ENCODE measurements around the gene ZNF76. TPM values are rescaled to one million over a fixed set of nuclear protein-coding genes. Genes with fewer than 3 reads are reported as not detected.

ZNF76 gene
- total and polyA plus RNA-seq, 2 of the 8 experiments (the other 6 are each of a cell fraction or from before 2014, with no cell fraction given) = 17.9 to 23.9 TPM

- no peak overlapping the region for H4K91ac ChIP-seq (replicated peaks; ENCODE audit: insufficient read length, low read length)
- H4K8ac ChIP-seq (ENCODE audit: extremely low read depth, insufficient read depth, low read length) = no peak overlapping the region
- no peak overlapping the region for H3K27ac ChIP-seq (ENCODE audit: low read depth, low read length)
- no peak overlapping the region for H3K18ac ChIP-seq (ENCODE audit: extremely low read depth, low read length)
- no peak overlapping the region for H2AFZ ChIP-seq (ENCODE audit: low read length)
- WGBS, 2 experiments (ENCODE audit: extremely low coverage in 1 of 2, insufficient coverage in 1 of 2, insufficient read length in 1 of 2, insufficient replicate concordance in 2 of 2, low coverage in 1 of 2, low lambda C conversion rate in 2 of 2, missing lambda C conversion rate in 1 of 2) = 91% methylated on average over 8 of the region's 8 CpGs; no CpG with 5 or more reads in 1 of the 2 experiments
- TF ChIP-seq CTCF (IDR thresholded peaks at IDR 0.05; ENCODE audit: control extremely low read depth in 1 of 3, insufficient read depth in 1 of 3, low read depth in 1 of 3, low read length in 3 of 3) (0 out of 4 replicates have a peak, but pooled peaks of 1 of the 3 experiments have one; percentile 4), YY1 (IDR thresholded peaks at IDR 0.05; ENCODE audit: low read depth, low read length) (no peak)
- H2AK5ac ChIP-seq (ENCODE audit: low read depth, low read length) = no peak overlapping the region
- DNase-seq (ENCODE audit: low read depth in 1 of 2, low spot score in 2 of 2) (no peak), FAIRE-seq (no peak)
- H4K20me1 ChIP-seq (replicated peaks in 1 of 2; ENCODE audit: control insufficient read depth in 1 of 2, insufficient read depth in 2 of 2, low read length in 2 of 2) = peaks cover 0 to 1% of the 10 kb centered on the region in 2 experiments
- H3K36me3 ChIP-seq (ENCODE audit: control insufficient read depth in 2 of 4, insufficient read depth in 4 of 4, low read length in 3 of 4) = no peaks in the 10 kb centered on the region
- no peaks in the 10 kb centered on the region for H3K79me2 ChIP-seq (ENCODE audit: control insufficient read depth in 1 of 2, insufficient read depth in 2 of 2, low read length in 2 of 2)
- peaks cover 5 to 7% (median 6%) of the 10 kb centered on the region in 4 experiments; a peak in 5 of 7 replicates for H3K4me1 ChIP-seq (replicated peaks in 1 of 4; ENCODE audit: control insufficient read depth in 3 of 4, insufficient read depth in 4 of 4, low read length in 3 of 4)
- no peak overlapping the region for H3K56ac ChIP-seq (replicated peaks; ENCODE audit: insufficient read length, low read depth, low read length)
- H3K27me3 ChIP-seq (replicated peaks in 1 of 4; ENCODE audit: control insufficient read depth in 3 of 4, extremely low read depth in 1 of 4, insufficient read depth in 3 of 4, low read length in 3 of 4) = no peaks in the 10 kb centered on the region
- H3K14ac ChIP-seq (ENCODE audit: insufficient read length) = no peak overlapping the region
- no peak overlapping the region for H3K4ac ChIP-seq (replicated peaks; ENCODE audit: insufficient read length, low read depth, low read length)
- H2BK5ac ChIP-seq (ENCODE audit: low read depth, low read length) = no peak overlapping the region
- H2BK12ac ChIP-seq (ENCODE audit: low read depth, low read length) = no peak overlapping the region
- ChIA-PET CTCF (ENCODE audit: partially characterized antibody) (interaction anchor here (0.6 to 20.6 kb wide), 13 partner anchors 9 to 1430 kb away, joined by 3 to 358 read pairs (median 5); no protein-coding TSS in a partner anchor), POLR2A (ENCODE audit: partially characterized antibody) (interaction anchor here (0.6 kb wide), 1 partner anchor 97 kb away, joined by 3 read pairs; no protein-coding TSS in a partner anchor)
- no peak overlapping the region for H3K4me3 ChIP-seq (ENCODE audit: extremely low read depth in 1 of 4, insufficient read depth in 2 of 4, low read depth in 3 of 4, low read length in 4 of 4)
- no peak overlapping the region for H2BK20ac ChIP-seq (ENCODE audit: low read length)
- H3K9ac ChIP-seq (replicated peaks in 1 of 4; ENCODE audit: extremely low read depth in 1 of 4, low read depth in 3 of 4, low read length in 3 of 4) = no peak overlapping the region
- H3K4me2 ChIP-seq (ENCODE audit: insufficient read depth in 1 of 2, low read depth in 2 of 2, low read length in 2 of 2) = no peak overlapping the region
- H2BK15ac ChIP-seq (ENCODE audit: low read length) = no peak overlapping the region
- no peak overlapping the region for H4K5ac ChIP-seq (ENCODE audit: insufficient read length, low read depth, low read length)
- no peaks in the 10 kb centered on the region for H3K23me2 ChIP-seq (ENCODE audit: low read depth, low read length)
- no peak overlapping the region for H3K23ac ChIP-seq (ENCODE audit: insufficient read length)
- no peak overlapping the region for H2BK120ac ChIP-seq (replicated peaks; ENCODE audit: low read depth, low read length)
- H3K79me1 ChIP-seq (ENCODE audit: low read depth, low read length) = no peaks in the 10 kb centered on the region; the same call in 1 of the 2 replicates
- H3K9me3 ChIP-seq (ENCODE audit: insufficient read depth in 2 of 2, low read depth in 1 of 2, low read length in 1 of 2) = no peaks in the 10 kb centered on the region
Observed at GRCh38 chr6:35305117-35305516, 45.6 kb downstream of the ZNF76 start.
